ENCODE measurements around the gene ASXL2.

The ASXL2 gene

GRCh38 chr2:25878361-25879132 lies at the start of gene ASXL2:
Gene ASXL2 (minus strand): TSS chr2:25878487. CDS start chr2:25878222, 265 bp downstream.
- Histone ChIP-seq H3K9me3 (ENCODE audit: severe bottlenecking) (no peaks in the 10 kb centered on the region), H3K4me3 (ENCODE audit: low read depth, low read length) (peak within 1 kb of the TSS; percentile 97), H3K36me3 (peaks cover 13% of the 10 kb centered on the region), H3K27me3 (ENCODE audit: insufficient read depth, low read depth, severe bottlenecking) (no peaks in the 10 kb centered on the region), H3K27ac (peak within 1 kb of the TSS; percentile 89)
- DNase-seq, result peak; percentile 99
- TF ChIP-seq CTCF (IDR thresholded peaks at IDR 0.05; ENCODE audit: low read depth, low read length), result no peak

GRCh38 chr2:25926984-25927756 lies 48.9 kb upstream of the ASXL2 start:
- Histone ChIP-seq H3K4me3 (ENCODE audit: low read depth, low read length) (no peak overlapping the region), H3K36me3 (peaks cover 42% of the 10 kb centered on the region), H3K9me3 (ENCODE audit: severe bottlenecking) (no peaks in the 10 kb centered on the region), H3K27ac (no peak overlapping the region), H3K27me3 (ENCODE audit: insufficient read depth, low read depth, severe bottlenecking) (no peaks in the 10 kb centered on the region)
- TF ChIP-seq CTCF (IDR thresholded peaks at IDR 0.05; ENCODE audit: low read depth, low read length), result no peak
- DNase-seq, result no peak

DNA sequence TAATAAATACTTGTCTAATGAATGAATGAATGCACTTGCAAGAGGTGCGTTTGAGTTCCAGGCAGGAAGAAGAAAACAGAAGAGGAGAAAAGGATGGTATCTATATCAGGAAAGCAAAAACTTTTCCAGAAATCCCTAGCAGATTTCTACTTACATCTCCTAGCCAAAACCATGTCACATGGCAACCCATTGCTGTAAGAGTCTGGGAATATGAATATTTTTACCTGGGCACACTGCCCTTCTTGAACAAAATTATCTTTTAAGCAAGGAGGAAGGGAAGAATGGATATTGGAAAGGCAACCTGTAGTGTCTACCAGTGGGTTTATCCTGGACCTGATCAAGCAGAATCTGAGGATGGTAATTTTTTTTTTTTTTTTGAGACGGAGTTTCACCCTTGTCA lies 44.2 kb upstream of the ASXL2 start:
- H3K4me3 ChIP-seq (ENCODE audit: low read depth, low read length), result no peak overlapping the region
- no peaks in the 10 kb centered on the region for H3K9me3 ChIP-seq (ENCODE audit: severe bottlenecking)
- H3K36me3 ChIP-seq, result peaks cover 12% of the 10 kb centered on the region
- no peak overlapping the region for H3K27ac ChIP-seq
- DNase-seq, result no peak
- H3K27me3 ChIP-seq (ENCODE audit: insufficient read depth, low read depth, severe bottlenecking), result no peaks in the 10 kb centered on the region
- TF ChIP-seq CTCF (IDR thresholded peaks at IDR 0.05; ENCODE audit: low read depth, low read length), result no peak

DNA sequence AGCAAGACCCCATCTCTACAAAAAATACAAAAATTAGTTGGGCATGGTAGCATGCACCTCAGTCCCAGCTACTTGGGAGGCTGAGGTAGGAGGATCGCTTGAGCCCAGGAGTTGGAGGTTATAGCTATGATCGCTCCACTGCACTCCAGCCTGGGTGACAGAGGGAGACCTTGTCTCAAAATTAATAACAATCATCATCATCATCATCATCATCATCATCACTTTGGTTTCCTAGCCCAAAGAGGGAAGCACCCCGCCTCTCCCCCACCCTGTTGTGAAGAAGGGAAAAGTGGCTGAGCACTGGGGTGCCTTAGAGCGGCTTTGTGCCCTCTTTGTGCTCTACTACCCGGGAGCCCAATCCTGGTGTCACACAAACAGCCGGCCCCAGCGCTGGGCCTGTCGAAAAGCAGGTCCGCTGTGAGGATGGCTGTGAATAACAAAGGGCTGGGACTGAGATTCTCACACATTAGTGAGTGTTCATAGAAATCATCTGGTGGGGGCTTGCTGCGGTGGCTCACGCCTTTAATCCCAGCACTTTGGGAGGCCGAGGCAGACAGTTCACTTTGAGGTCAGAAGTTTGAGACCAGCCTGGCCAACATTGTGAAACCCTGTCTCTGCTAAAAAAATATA lies 42.6 kb upstream of the ASXL2 start:
- no peaks in the 10 kb centered on the region for H3K9me3 ChIP-seq (ENCODE audit: severe bottlenecking)
- no peak for TF ChIP-seq CTCF (IDR thresholded peaks at IDR 0.05; ENCODE audit: low read depth, low read length)
- DNase-seq, result no peak
- H3K4me3 ChIP-seq (ENCODE audit: low read depth, low read length), result no peak overlapping the region
- H3K27ac ChIP-seq, result no peak overlapping the region
- H3K27me3 ChIP-seq (ENCODE audit: insufficient read depth, low read depth, severe bottlenecking), result no peaks in the 10 kb centered on the region
- H3K36me3 ChIP-seq, result no peaks in the 10 kb centered on the region; the same call in 1 of the 2 replicates

DNA sequence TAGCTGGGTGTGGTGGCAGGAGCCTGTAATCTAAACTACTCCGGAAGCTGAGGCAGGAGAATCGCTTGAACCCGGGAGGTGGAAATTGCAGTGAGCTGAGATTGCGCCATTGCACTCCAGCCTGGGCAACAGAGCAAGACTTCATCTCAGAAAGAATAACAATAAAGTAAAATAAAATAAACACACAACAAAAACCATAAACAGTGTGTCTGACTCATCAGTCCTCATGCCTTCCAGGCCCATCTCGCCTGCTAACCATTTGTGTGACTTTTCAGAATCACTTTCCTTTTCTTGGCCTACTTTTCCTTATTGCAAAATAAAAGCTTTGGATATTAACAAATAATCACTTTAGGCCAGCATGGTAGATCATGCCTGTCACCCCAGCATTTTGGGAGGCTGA lies 42.0 kb upstream of the ASXL2 start:
- Histone ChIP-seq H3K9me3 (ENCODE audit: severe bottlenecking) (no peaks in the 10 kb centered on the region), H3K4me3 (ENCODE audit: low read depth, low read length) (no peak overlapping the region), H3K27ac (no peak overlapping the region), H3K27me3 (ENCODE audit: insufficient read depth, low read depth, severe bottlenecking) (no peaks in the 10 kb centered on the region), H3K36me3 (no peaks in the 10 kb centered on the region)
- DNase-seq, result no peak
- no peak for TF ChIP-seq CTCF (IDR thresholded peaks at IDR 0.05; ENCODE audit: low read depth, low read length)

All from WERI-Rb-1 (cell line).